Activated gamma-delta T cell treated with Interleukin-2 at 50 U/mL for 16 hours (primary cell): Measurements from ENCODE around the gene SREBF2.

Experiments used
- DNase-seq: peaks from one replicate; pipeline ENCODE4 v3.0.0-alpha.2; 2020

SREBF2 gene

DNA sequence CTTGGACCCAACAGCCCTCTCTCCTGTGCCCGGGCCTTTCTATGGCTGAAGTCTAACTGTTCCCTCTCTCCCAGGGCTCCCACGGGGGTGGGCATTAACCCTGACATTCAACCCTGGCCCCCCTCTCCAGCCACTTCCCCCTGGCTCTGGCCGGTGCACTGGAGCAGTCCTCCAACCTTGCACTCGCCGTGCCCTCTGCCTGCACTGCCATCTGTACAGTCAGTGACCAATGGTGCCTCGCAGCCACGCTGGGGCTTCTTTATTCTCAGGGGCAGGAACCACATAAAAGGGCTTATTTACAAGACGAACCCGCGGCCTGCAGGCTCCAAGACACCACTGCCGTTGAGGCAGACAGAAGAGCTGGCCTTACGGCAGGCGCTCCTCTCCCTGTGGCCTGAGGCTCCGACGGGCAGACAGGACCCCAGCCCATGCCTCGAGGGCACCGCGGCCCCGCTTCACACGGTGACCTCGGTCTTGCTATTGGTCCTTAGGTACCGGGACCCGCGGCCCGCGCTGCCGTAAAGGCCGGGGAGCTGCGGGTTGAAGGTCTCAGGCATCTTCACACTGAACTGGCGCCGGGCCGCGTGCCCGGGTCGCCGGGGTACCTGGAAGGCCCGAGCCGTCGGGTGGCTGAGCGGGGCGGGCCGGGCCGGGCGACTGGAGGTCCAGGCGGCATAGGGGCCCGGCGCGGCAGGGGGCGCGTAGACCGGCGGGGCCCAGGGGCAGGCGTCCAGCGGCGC is 76.6 kb downstream of the SREBF2 start:
- DNase-seq: no peak

DNA sequence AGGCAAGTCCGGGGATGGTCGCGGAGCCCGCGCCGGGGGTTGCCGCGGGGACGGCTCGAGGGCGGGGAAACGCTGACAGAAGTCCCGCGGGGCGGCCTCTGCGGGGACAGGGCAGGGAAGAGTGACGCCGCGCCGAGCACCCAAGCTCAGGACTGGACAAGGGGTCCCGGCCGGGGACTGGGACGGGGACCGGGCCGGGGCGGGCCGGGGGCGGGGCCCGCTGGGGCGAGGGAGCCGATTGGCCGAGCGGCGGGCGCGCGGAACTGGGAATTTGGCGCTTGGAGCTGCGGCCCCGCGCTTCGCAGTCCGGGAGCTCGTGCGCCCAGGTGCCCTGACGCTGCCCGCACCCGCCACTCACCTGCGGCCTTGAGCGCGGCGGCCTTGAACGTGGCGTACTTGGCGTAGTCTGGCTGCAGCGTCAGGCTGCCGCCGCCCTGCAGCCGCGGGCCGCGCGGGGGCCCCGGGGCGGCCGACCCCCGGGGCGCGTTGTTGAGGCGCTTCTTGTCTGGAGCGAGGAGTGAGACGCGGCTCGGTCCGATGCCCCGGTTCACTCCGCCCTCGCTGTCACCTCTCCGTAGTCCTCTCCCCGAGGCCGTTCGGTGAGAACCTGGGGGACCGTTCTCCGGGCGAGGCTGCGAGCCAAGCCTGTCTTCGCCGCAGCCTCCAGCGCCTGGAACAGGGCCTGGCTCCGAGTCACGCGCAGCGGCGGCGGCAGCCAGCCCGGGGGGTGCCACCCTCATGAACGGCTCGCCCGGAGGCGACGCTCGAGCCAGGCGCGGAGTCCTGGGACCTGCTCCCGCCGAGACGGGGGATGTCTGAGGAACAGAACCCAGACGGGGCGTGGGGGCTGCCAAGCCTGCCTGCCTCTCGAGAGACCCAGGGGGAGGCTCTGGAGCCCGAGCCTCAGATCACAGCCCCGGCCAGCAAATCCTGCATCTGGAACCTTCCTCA is 77.4 kb downstream of the SREBF2 start:
- DNase-seq: no peak

DNA sequence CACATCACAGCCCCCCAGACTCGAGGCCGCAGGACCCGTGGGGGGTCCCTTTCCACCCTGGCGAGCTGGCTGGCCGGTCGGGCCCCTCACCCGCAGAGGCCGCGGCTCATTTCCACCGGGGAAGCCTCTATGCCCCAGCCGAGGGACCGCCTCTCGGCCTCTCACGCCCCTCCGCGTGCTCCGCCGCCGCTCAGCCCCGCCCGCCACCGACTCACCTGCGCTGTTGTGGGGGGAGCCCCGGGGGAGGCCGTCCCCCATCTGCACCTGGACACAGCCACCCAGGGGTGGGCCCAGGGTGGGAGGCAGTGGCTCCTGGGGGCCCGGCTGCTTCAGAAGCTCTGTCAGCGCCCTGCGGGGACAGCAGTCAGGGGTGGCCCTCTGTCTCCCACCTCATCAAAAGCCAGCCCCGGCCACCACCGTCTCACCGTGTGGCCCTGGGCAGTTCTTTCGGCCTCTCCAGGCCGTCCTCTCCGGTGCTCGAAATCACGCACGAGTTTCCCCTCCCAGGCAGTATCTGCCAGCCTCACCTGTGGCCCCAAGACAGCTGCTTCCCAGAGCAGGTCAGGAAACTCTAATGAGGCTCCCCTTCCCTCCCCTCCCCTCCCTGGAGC is 78.2 kb downstream of the SREBF2 start:
- no peak for DNase-seq

DNA sequence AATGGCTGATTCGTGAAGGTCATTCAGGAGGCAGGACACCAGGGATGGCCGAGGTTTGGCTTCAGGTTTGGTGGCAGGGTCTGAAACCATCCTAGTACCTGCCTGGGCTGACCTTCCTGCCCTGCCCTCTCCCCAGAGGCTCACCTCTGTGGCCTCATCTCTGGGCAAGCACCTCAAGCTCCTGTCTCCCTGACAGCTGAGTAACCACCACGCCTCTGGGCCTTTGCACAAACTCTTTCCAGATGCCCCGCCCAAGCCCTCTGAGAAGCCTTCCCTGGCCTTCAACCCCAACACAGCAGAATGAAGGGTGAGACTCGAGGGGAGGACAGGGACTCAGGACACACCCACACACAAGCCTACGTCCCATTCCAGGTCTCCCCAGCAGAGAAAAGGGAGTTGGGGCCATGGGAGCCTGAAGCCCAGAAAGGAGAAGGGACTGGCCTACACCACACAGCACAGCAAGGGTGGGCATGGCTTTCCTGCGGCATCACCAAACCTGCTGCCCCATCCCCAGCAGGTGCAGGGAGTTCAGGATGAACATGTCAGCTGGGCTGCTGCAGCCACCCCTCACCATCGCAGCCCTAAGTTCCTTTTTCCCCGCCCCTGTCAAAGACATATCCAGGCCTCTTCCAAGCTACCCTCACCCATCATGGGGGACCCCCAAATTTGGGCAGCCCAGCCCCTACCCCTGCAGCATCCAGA is 79.6 kb downstream of the SREBF2 start:
- no peak for DNase-seq

DNA sequence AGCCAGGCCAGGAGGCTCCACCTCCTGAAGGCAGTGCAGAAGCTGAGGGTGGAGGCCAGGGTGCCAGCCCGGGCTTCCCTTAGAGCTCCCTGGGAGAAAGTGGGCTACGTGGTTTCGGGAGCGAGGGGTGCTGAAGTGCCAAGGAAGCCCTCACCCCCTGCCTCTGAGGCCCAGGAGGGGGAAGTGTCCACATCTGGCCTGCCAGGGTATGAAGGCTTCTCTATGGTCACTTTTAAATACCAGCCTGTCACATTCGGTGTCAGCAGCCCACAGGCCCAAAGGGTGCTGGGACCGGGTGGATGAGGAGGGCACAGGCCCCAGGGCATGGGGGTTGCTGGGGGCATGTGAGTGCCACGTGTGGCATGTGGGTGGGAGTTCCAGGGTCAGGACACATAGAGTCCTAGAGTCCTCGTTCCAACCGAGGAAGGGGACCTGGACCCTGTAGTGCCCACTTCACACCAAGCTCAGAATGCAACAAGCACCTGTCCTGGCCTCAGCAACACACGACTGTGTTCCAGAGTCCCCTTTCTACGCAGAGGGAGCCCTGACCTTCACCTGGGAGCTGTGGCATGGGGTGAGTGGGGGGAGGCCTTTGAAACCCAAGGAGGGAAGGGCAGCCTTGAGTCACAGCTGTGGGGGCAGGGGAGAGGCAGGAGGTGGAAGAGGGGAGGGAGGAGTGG is 80.3 kb downstream of the SREBF2 start:
- DNase-seq: no peak

DNA sequence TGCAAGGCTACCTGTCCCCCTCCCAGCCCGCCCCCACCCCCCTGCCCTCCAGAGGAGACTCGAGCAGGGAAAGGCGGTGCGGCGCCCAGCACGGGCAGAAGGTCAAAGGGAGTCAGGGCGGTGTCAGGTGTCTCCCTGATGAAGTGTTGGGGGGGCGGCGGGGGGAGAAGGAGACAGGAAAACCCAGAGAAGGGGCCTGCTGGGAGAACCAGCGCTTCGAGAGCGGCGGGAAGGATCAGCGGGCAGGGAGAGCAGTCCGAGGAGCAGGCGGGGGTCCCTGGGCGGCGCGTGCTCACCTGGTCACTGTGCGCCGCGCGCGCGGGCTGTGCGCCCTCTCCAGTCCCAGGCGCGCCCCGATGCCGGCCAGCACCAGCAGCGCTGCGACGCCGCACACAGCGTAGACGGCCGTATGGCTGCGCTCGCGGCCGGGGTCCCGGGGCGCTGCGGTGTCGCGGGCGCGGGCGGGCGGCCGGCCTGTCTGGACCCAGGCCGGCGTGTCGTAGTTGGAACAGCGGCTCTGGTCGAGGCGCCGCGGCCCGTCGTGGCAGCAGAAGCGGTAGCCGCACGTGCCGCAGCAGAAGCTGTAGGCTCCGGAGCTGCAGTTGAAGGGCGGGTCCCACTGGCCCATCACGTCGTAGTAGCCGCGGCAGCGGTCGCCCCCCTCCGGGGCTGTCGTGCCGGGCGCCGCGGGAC is 81.1 kb downstream of the SREBF2 start:
- no peak for DNase-seq

DNA sequence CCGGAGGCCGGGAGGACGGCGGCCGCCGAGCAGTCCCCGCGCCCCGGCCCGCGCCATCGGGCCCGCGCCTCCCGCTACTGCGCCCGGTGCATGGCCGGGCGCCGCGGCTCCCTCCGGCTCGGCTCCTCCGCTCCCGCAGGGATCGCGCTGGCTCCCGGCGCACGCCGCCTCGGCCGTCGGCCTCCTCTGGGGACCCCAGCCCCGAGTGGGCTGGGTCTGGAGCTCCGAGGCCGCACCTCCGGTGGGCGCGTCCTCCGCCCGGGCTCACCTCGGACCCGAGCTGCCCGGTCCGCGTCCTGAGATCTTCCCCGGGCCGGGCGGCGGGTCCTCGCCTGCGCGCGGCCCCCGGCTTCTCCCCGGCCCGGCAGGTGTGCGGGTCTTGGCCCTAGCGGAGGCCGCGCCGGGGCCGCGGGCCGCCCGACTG is 81.7 kb downstream of the SREBF2 start:
- no peak for DNase-seq

DNA sequence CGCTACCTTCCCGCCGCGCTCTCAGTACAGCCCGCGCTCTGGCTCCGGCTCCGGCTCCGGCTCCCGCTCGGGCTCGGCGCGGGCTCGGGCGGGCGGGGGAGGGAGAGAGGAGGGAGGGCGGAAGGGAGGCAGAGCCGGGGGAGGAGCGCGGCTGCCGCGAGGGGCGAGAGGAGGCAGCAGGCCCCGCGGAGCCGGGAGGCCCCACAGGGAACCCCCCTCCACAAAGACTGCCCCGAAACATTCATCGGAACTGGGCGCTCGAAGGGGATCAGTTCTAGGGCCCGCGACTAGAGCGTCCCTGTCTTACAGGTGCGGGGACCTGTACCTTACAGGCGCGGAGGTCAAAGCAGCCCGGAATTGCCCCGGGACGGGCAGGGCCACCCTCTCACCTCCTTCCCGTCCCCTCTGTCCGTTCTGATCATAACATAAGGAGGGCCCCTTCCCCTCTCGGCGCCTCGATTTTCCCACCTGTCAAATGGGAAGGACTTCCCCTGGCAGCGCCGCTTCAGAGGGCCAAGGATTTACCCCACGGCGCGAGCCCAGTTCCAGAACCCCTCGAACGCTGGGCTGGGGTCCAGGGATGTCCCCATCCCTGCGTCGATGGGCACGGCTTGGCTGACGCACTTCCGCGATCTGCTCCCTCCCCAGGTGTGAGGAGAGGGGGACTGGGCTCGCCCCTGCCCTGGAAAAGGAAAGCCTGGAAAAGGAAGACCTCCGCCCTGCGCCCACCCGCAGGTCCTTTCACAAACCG is 82.3 kb downstream of the SREBF2 start, which contains the start of gene SHISA8:
Gene SHISA8, minus strand, starts transcription at position 40 of the 751 bp plus-strand sequence. CDS start 407 bp downstream, outside the sequence.
- DNase-seq: peak; percentile 49

DNA sequence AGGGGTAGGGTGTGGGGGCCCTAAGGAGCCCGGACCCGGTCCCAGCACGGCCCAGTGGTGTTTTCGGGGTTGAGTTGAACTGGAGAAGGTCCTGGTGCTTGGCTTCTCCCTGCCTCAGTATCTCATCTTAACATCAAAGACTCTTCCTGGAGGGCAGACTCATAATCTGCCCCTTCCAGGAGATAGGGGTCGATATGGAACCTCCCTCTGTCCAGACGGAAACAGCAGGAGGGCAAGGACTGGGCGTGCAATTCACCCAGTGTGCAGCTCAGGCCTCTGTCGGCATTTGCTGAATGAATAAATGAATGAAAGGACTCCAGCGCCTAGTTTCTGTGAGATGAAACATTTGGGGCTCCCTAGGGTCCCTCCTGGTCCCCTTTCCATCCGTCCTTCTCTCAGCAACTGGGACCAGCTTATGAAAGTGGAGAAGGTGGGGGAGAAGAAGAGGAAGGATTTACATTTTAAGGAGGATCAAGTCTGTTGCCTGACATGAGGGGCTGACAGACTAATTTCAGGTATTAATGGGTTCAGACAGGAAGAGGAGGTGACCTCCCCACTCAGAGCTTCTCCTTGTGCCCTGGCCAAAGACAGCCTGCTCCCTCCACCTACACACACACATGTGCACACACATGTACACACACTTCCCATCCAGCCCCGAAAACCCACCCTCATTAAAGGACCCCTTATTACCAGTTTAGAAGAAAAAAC is 83.0 kb downstream of the SREBF2 start:
- DNase-seq: no peak

DNA sequence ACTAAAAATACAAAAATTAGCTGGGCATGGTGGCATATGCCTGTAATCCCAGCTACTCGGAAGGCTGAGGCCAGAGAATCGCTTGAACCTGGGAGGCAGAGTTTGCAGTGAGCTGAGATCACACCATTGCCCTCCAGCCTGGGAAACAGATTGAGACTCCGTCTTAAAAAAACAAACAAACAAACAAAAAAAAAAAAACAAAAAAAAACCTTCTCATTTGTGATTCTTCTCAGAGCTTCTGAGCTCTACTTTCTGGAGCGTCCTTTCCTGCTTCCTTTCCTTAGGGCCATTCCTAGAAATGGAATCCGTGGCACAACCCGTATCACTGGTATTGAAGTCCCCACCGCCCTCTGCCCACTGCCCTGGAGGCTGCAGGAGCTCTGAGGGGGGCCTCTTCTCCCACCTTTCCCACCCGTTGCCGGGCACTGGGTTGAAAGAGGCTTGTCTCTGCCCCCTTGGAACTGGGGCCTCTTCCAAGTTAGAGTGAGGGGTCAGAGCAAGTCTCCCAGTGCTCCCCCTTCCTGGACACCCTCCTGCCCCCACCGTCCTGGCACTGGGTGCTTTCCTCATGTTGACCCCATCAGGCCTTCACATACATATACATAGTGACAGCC is 83.9 kb downstream of the SREBF2 start:
- DNase-seq: no peak

DNA sequence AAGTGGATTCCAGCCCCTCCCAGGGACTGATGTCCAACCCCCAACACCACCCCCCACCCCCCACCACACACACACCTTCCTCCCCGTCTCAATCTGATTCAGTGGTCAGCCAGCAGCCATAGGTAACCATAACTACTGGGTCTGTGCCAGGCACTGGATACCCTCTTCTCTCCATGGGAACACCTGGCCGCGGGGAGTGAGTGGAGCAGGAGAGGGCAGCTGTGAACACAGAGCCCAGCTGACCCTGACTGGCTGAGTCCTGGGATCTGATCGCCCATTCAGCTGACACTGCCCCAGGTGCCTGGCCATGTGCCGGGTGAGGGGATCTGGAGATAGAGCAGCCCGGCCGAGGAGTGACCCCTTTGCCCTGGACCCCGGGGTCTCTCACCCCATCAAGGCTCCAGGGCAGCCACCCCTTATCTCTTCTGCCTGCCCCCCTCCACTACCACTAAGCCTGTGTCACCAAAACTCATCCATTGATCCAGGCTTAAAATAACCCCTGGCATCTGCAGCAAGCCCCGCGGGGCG is 84.5 kb downstream of the SREBF2 start:
- no peak for DNase-seq

DNA sequence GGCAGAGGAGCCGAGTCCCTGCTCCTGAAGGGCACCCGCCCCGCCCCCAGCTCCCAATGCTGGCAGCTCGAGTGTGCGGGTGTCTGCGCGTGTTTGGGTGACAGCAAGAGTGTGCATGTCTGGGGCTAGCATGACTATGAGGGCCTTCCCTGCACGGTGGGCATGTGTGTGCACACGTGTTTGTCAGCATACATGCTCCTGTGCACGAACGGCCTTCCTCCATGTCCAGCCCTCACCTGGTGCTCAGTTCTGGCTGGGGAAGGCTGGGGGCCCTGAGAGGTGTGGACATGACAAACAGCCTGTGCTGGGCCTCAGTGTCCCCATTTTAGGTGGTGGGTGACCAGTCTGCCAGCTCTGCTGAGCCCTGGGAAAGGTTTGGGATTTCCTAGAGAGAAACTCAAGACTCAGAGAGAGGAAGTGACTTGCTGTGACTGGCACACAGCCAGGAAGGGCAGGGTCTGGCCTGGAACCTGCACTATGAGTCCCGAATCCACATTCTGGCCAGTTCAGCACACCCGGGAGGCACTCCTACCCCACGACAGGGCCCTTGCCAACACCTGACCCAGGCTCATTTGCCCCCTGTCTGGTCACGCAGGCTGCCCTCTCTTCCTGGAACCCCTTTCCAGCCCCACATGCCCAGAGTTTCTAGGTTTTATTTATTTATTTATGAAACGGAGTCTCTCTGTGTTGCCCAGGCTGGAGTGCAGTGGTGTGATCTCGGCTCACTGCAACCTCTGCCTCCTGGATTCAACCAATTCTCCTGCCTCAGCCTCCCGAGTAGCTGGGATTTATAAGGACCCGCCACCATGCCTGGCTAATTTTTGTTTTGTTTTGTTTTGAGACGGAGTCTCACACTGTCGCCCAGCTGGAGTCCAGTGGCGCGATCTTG is 85.2 kb downstream of the SREBF2 start:
- DNase-seq: no peak

DNA sequence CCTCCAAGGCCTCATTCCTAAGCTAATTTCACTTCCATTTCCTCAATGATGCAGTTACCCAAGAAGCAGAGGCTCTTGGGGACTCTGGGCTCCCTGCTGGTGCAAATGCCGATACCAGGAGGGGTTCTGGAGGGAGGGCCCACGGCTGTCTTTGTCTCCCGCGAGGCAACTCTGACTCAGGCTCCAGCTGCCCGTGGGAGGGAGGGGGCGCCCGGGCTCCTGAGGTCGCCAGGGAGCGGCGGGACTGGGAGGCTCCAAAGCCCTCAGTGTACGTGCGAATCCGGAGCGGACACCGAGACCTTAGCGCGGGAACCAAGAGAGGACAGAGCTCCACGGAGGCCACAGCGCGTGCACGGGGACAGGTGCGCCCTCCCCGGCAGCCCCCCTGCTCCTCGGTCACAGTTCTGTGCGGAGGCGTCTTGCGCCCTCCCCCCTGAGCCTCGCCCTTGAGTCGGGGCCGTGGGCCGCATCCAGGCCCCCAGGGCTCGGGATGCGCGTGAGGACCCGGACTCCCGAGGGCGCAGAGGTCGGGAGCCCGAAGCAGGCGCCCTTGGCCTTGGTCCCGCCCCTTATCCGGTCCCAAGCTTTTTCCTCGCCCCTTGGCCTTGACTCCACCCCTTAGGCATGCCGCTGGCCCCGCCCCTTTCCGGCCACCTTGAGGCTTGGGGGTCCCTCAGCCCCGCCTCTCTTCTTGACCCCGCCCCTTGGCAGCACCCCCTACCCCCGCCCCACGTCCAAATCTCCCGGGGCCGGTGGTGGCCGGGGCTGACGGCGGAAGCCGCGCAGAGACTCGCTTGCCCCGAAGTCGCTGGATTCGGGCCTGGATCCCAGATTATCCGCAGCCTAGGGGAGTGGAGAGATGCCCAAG is 86.7 kb downstream of the SREBF2 start:
- DNase-seq: peak; percentile 40

DNA sequence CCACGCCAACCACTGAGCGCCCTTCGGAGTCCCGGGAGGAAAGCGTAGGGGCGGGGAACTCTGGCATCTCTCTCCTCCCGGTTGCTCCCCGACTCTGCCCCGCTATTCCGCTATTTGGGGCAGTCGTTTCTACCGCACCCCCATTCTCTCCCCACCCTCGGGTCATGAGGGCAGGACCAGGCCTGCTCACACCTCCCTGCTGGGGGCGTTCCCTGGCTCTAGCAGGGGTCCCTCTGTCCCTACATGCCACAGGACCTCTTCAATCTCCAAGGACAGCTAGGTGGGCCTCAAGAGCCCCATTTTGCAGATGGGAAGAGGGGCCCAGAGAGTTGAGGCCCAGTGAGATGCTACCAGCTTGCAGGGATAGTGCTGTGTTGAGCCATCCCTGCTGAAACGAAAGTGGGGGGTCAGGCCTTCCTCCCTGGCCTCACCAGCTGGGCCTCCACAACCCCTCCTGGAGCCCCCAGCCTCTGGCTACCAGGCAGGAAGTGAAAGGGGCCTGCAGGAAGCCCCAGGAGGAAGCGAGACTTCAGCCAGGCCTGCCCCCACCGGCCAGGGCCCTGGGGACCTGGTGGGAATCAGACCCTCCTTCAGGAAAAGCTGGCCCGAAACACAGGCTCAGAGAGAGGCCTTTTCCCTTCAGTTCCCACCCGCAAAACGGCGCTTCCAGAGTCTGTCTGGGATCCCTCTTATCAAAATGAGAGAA is 87.5 kb downstream of the SREBF2 start:
- no peak for DNase-seq

DNA sequence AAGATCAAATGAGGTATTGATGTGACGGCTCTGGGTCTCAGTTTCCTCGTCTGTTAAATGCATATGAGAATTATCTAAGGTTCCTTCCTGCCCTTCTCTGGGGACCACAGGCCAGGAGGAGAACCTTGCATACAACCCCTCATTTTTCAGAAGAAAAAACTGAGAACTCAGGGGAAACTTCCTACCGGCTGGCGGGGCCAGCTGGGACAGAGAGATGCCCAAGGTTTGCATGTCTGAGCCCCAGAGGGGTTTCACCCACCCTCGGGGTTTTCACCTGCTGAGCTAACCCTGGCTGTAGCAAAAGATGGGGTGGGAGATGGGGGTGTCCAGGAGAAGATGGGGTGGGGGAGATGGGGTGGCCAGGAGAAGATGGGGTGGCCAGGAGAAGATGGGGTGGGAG is 89.4 kb downstream of the SREBF2 start:
- DNase-seq: no peak

DNA sequence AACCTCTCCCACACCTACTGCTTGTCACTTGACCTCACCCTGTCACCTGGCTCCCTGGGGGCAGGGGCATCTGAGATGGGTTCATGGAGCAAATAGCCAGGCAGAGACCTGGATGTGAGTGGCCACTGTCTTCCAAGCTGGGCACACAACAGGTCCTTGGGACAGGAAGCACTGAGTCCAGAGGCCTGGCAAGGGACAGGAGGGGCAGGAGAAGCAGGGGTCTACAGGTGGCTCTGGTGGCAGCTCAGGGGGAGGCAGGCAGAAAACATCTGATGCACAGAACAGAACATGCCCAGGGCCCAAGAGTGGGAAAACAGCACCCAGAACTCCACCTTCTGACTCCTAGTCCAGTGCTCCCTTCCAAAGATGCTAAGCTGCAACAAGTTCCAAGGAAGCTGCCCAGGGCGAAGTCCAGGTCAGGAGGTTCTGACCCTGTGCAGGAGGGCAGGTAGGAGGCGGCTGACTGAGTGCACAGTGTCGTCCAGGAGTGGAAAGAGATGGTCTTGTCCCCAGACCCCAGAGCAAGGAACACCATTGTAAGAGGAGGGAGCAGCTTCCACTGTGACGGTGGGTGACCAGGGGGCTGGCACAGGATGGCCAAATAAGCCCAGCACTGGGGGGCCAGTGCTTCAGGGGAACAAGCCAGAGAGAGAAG is 90.2 kb downstream of the SREBF2 start:
- no peak for DNase-seq
